Measurements from ENCODE around the gene TBX10. TPM values are rescaled to one million over a fixed set of nuclear protein-coding genes. Genes with fewer than 3 reads are reported as not detected.
"Not testable (repeated sequence)": the region's sequence is repeated elsewhere in the genome, so short reads cannot be mapped to it uniquely, and the experiment has no call there.

TBX10 gene
- not detected in 2 replicates for total RNA-seq
- polyA plus RNA-seq = 1.1 and 1.2 TPM in 2 replicates

DNA sequence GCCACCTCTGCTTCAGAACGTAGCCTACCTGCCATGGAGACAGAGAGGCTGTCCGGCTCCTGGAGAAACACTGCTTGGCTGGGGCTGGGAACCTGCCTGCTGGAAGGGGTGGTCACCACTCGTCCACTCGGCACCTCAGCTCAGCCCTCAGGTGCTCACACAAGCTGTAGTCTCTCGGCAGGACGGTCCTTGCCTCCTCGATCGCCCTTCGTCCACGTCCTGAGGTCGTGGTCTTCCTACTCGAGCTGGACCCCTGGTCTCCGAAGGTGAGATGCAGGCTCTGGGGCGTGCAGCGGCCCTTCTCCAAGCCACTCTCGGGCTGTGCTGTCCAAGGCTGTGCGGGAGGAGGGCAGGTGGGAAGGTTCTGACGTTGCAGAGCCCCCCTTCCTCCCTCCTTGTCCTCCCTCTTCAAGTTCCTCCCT is at the start of gene TBX10:
Gene TBX10, minus strand, starts transcription at position 326 of the 422 bp plus-strand sequence. Its CDS starts 291 bp downstream, at position 35.
- Histone ChIP-seq H3K27me3 (no peaks in the 10 kb centered on the region), H3K4me3 (no peak within 1 kb of the TSS), H3K36me3 (no peaks in the 10 kb centered on the region), H3K9me3 (ENCODE audit: low read depth) (no peaks in the 10 kb centered on the region), H3K27ac (no peak within 1 kb of the TSS), H3K4me1 (ENCODE audit: low read depth) (no peaks in the 10 kb centered on the region)
- TF ChIP-seq, protein P1, sequence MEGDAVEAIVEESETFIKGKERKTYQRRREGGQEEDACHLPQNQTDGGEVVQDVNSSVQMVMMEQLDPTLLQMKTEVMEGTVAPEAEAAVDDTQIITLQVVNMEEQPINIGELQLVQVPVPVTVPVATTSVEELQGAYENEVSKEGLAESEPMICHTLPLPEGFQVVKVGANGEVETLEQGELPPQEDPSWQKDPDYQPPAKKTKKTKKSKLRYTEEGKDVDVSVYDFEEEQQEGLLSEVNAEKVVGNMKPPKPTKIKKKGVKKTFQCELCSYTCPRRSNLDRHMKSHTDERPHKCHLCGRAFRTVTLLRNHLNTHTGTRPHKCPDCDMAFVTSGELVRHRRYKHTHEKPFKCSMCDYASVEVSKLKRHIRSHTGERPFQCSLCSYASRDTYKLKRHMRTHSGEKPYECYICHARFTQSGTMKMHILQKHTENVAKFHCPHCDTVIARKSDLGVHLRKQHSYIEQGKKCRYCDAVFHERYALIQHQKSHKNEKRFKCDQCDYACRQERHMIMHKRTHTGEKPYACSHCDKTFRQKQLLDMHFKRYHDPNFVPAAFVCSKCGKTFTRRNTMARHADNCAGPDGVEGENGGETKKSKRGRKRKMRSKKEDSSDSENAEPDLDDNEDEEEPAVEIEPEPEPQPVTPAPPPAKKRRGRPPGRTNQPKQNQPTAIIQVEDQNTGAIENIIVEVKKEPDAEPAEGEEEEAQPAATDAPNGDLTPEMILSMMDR (IDR thresholded peaks at IDR 0.05; ENCODE audit: low read depth, low read length) = no peak
- no peak for DNase-seq (ENCODE audit: low read depth in 1 of 2, low spot score in 1 of 2)

DNA sequence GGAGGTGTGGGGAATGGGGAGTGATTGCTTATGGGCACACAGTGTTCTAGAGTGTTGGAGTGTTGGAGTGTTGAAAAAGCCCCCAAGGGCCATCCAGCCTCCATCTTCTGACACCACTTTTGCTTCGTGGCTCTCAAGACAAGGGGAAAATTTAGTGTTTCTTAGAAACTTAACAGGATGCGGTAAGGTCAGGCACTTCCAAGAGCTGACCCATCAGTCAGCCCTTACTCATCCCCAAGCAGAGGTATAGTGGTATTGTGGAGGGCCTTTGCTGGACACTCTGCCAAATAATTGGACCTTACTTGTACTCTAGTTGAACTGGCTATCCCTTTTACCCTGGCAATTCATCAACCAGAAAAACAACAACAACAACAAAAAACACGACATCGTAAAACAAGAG is 49.6 kb upstream of the TBX10 start:
- no peaks in the 10 kb centered on the region for H3K9me3 ChIP-seq (ENCODE audit: low read depth)
- no peak for DNase-seq (ENCODE audit: low read depth in 1 of 2, low spot score in 1 of 2)
- no peak overlapping the region for H3K4me3 ChIP-seq
- TF ChIP-seq, protein P1 (IDR thresholded peaks at IDR 0.05; ENCODE audit: low read depth, low read length) = no peak
- H3K27me3 ChIP-seq = no peaks in the 10 kb centered on the region
- no peaks in the 10 kb centered on the region for H3K36me3 ChIP-seq
- H3K27ac ChIP-seq = no peak overlapping the region
- H3K4me1 ChIP-seq (ENCODE audit: low read depth) = peaks cover 10% of the 10 kb centered on the region

DNA sequence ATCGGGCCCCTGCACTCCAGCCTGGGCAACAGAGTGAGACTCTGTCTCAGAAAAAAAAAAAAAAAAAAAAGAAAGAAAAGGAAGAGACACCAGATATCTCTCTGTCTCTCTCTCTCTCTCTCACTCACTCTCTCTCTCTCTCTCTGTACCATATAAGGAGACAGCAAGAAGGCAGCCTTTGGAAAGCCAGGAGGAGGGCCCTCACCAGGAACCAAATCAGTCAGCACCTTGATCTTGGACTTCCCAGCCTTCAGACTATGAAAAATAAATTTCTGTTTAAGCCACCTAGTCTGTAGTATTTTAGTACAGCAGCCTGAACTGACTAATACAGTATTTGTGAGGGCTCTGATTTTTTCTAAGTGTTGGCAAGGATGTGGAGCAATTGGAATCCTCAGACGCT is 48.4 kb upstream of the TBX10 start:
- Histone ChIP-seq H3K27ac (no peak overlapping the region), H3K9me3 (ENCODE audit: low read depth) (no peaks in the 10 kb centered on the region), H3K4me1 (ENCODE audit: low read depth) (peaks cover 16% of the 10 kb centered on the region), H3K4me3 (no peak overlapping the region), H3K36me3 (no peaks in the 10 kb centered on the region), H3K27me3 (no peaks in the 10 kb centered on the region)
- TF ChIP-seq, protein P1 (IDR thresholded peaks at IDR 0.05; ENCODE audit: low read depth, low read length) = no peak
- DNase-seq (ENCODE audit: low read depth in 1 of 2, low spot score in 1 of 2) = no peak

DNA sequence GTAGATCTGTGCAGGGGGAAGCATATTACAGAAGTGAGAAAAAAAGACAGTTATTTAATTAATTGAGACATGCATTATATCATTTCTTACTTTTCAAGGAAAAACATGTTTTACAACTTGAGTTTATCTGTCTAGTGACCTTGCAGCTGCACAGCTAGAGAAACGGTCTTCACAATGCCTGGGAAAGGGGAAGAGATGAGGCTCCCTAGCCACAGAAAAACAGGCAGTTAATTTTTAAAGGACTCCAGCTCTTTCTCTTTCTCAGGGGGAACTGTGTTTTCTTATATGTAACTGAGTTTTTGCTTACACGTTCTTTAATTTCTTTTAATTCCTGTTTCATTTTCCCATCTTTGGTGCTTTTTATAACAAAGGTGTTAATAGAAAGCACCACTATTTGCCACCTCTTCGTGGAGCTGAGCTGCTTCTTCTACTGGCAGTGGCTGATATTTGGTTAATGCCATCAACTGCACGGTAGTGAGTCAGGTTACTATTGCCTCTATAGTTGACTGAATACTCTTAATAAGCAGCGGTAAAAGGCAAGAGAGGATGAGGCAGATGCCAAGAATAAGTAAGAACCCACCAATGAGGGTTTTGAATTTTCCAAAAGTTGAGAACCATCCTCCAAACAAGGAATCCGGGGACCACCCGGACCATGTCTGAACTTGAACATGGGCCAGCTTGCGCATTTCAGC is 46.2 kb upstream of the TBX10 start:
- DNase-seq (ENCODE audit: low read depth in 1 of 2, low spot score in 1 of 2); H3K9me3 ChIP-seq (ENCODE audit: low read depth); H3K27ac ChIP-seq; H3K27me3 ChIP-seq; H3K36me3 ChIP-seq; H3K4me3 ChIP-seq: not testable (repeated sequence)
- peaks cover 21% of the 10 kb centered on the region for H3K4me1 ChIP-seq (ENCODE audit: low read depth)

DNA sequence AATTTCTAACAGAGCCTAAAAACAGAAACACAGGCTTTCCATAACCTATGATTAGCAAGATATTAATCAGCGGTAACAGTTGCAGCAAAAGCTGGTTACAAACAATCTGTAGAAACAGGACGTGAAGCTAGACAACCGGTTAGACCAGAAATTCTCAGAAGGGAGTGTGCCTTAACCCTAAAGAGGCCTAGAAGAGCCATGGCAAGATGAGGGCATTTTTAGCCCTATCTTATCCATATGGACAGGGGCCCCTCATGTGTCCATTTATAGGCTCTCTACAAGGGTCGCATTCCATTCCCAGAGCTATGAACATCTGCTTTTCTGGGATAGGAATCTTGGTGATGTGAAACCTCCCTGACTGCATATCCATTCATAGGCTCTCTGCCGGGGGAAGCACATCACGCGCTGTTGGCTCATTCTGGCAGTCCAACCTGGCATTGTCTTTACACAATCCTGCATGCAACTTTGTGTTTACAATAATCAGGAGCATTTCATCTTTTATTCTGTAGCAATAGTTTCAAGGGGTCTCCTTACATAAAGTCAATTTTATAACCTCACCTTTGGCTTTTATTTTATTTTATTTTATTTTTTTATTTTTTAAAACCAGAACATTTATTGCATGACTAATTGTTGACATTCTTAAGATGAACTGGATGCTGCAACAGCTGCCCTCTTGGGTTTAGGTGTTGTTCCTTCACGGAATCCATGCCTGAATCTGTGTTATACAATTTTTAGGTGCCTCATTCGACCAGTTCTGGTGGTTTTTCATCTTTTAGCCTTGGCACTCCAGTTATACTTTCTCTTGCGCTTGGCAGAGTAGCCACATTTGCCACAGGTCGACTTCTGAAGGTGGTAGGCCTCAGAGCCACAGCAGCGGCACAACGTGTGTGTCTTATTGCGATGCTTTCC is 42.8 kb upstream of the TBX10 start:
- H3K36me3 ChIP-seq; H3K27me3 ChIP-seq; H3K4me3 ChIP-seq; H3K9me3 ChIP-seq (ENCODE audit: low read depth); DNase-seq (ENCODE audit: low read depth in 1 of 2, low spot score in 1 of 2): not testable (repeated sequence)
- H3K27ac ChIP-seq = peak overlapping the region; percentile 88
- peaks cover 17% of the 10 kb centered on the region for H3K4me1 ChIP-seq (ENCODE audit: low read depth)

DNA sequence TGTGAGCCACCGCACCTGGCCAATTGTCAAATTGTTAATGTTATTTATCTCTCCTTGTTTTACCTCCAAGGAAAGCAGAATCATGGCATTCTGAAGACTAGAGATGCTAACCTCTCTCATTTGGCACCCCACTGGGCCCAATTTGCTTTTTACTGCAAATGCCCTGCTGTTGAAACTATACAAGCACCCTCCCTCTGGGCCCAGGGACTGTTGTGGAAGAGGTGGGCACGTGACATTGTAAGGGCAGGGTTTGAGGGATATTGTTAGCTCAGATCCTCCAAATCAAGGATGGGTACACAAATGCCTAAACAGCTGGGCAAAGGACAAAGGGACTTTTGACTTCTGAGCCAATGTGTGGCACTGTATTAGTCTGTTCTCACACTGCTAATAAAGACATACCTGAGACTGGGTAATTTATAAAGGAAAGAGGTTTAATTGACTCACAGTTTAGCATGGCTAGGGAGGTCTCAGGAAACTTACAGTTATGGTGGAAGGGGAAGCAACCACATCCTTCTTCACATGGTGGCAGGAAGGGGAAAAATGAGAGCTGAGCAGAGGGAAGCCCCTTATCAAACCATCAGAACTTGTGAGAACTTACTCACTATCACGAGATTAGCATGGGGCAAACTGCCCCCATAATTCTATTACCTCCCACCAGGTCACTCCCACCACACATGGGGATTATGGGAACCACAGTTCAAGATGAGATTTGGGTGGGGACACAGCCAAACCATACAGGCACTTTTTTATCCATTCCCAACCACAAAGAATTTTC is 41.3 kb upstream of the TBX10 start:
- DNase-seq (ENCODE audit: low read depth in 1 of 2, low spot score in 1 of 2) = no peak

More for the DNA sequence above, 41.3 kb upstream of the TBX10 start:
- TF ChIP-seq, protein P1 (IDR thresholded peaks at IDR 0.05; ENCODE audit: low read depth, low read length) = no peak
- Histone ChIP-seq H3K27me3 (no peaks in the 10 kb centered on the region), H3K27ac (no peak overlapping the region), H3K4me3 (no peak overlapping the region), H3K36me3 (no peaks in the 10 kb centered on the region), H3K4me1 (ENCODE audit: low read depth) (peaks cover 17% of the 10 kb centered on the region), H3K9me3 (ENCODE audit: low read depth) (no peaks in the 10 kb centered on the region)

Measured in cardiac muscle cell (in vitro differentiated cells and primary cell).